GM21423 (cell line): ENCODE data around the gene NAGLU.

Experiments
- ATAC-seq: cut with Tn5 transposase; IDR thresholded peaks from one replicate; pipeline ENCODE4 v1.9.1; 2021; ENCODE audit warnings: mild to moderate bottlenecking, moderate library complexity; ENCODE audit not compliant: unreplicated experiment

The NAGLU gene

GRCh38 chr17:42536048-42536371 lies at the start of gene NAGLU:
TSS of gene NAGLU (plus strand) at chr17:42536241. CDS start at chr17:42536273, 32 bp downstream.
- peak; percentile 78 for ATAC-seq

GRCh38 chr17:42488032-42488431 lies 48.0 kb upstream of the NAGLU start:
- no peak for ATAC-seq

- ATAC-seq = no peak
Measured at GRCh38 chr17:42493319-42493718, 42.7 kb upstream of the NAGLU start.

- no peak for ATAC-seq
Measured at GRCh38 chr17:42494673-42495072, 41.4 kb upstream of the NAGLU start.

GRCh38 chr17:42498828-42499227 lies 37.2 kb upstream of the NAGLU start:
- no peak for ATAC-seq

GRCh38 chr17:42502091-42502490 lies 34.0 kb upstream of the NAGLU start:
- ATAC-seq = no peak

GRCh38 chr17:42502926-42503325 lies 33.1 kb upstream of the NAGLU start:
- ATAC-seq = no peak

- no peak for ATAC-seq
Measured at GRCh38 chr17:42507671-42508070, 28.4 kb upstream of the NAGLU start.

- no peak for ATAC-seq
Measured at GRCh38 chr17:42508426-42509165, 27.4 kb upstream of the NAGLU start.

- ATAC-seq = no peak
Measured at GRCh38 chr17:42509409-42509808, 26.6 kb upstream of the NAGLU start.

- no peak for ATAC-seq
Measured at GRCh38 chr17:42509841-42510240, 26.2 kb upstream of the NAGLU start.

- ATAC-seq = no peak
Measured at GRCh38 chr17:42512246-42512645, 23.8 kb upstream of the NAGLU start.

- ATAC-seq = no peak
Measured at GRCh38 chr17:42512733-42513251, 23.2 kb upstream of the NAGLU start.

- no peak for ATAC-seq
Measured at GRCh38 chr17:42513686-42514085, 22.4 kb upstream of the NAGLU start.

GRCh38 chr17:42514279-42514678 lies 21.8 kb upstream of the NAGLU start:
- ATAC-seq = no peak

GRCh38 chr17:42514867-42515266 lies 21.2 kb upstream of the NAGLU start:
- no peak for ATAC-seq

GRCh38 chr17:42517516-42517915 lies 18.5 kb upstream of the NAGLU start:
- ATAC-seq = no peak

- no peak for ATAC-seq
Measured at GRCh38 chr17:42518046-42518754, 17.8 kb upstream of the NAGLU start.

- no peak for ATAC-seq
Measured at GRCh38 chr17:42518755-42519545, 17.1 kb upstream of the NAGLU start.

- ATAC-seq = no peak
Measured at GRCh38 chr17:42519546-42520491, 16.2 kb upstream of the NAGLU start.
